OCI-LY1 (cell line): ENCODE measurements around the gene CS.

Source experiments
- EZH2 ChIP-seq: fragments of 200-600 bp; sonication (generic), shearing (Covaris generic); IDR thresholded peaks from 2 replicates; pipeline ENCODE4 v1.8.0; 2017; ENCODE audit warnings: borderline replicate concordance, mixed run types, mild to moderate bottlenecking, antibody characterized with exemption, low read length, moderate library complexity, mixed read lengths
- TF ChIP-seq, protein P1 (sequence below): fragments of 200-600 bp; sonication (generic), shearing (Covaris generic); IDR thresholded peaks from 2 replicates; pipeline ENCODE4 v1.5.1; 2017; ENCODE audit warnings: mild to moderate bottlenecking, antibody characterized with exemption, low read length, moderate library complexity, mixed read lengths

DNA sequence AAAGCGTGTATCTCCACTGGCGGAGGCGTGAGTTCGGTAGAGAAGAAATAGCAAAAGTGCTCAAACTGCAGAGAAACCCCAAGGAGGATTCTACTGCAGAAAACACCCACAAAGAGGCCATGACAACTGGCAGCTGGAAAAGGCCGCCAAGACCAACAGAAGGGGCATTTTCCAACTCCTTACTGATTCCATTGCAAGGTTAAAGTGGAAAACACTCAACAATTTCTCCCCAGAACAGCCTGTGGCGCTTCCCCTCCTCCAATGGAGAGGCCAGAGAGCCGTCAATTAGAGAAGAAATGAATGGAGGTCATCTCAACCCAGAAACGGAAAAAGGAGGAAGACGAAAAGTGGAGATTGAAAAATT lies 41.3 kb downstream of the CS start:
- TF ChIP-seq, protein P1, sequence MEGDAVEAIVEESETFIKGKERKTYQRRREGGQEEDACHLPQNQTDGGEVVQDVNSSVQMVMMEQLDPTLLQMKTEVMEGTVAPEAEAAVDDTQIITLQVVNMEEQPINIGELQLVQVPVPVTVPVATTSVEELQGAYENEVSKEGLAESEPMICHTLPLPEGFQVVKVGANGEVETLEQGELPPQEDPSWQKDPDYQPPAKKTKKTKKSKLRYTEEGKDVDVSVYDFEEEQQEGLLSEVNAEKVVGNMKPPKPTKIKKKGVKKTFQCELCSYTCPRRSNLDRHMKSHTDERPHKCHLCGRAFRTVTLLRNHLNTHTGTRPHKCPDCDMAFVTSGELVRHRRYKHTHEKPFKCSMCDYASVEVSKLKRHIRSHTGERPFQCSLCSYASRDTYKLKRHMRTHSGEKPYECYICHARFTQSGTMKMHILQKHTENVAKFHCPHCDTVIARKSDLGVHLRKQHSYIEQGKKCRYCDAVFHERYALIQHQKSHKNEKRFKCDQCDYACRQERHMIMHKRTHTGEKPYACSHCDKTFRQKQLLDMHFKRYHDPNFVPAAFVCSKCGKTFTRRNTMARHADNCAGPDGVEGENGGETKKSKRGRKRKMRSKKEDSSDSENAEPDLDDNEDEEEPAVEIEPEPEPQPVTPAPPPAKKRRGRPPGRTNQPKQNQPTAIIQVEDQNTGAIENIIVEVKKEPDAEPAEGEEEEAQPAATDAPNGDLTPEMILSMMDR, result no peak
- no peak for TF ChIP-seq EZH2
